NCI-H526 (cell line): ENCODE measurements around the gene CIB1.

Source experiments
- DNase-seq, 2 experiments: peaks; one replicate each; lab custom pipeline; 2025; lab: John Stamatoyannopoulos, UW

The CIB1 gene

GRCh38 chr15:90214553-90215196, 19.1 kb downstream of the CIB1 start:
- no peak for DNase-seq

GRCh38 chr15:90213818-90214204, 19.9 kb downstream of the CIB1 start:
- DNase-seq: no peak

GRCh38 chr15:90213122-90213817, 20.5 kb downstream of the CIB1 start:
- DNase-seq: no peak

GRCh38 chr15:90212221-90213098, 21.3 kb downstream of the CIB1 start:
- no peak for DNase-seq

GRCh38 chr15:90211440-90212143, 22.1 kb downstream of the CIB1 start:
- no peak for DNase-seq

- no peak for DNase-seq
These were observed 22.7 kb downstream of the CIB1 start for GRCh38 chr15:90211009-90211408.

- no peak for DNase-seq
These were observed 23.1 kb downstream of the CIB1 start for GRCh38 chr15:90210593-90210992.

- DNase-seq: no peak
These were observed 24.1 kb downstream of the CIB1 start for GRCh38 chr15:90209591-90209990.

GRCh38 chr15:90208356-90208755, 25.4 kb downstream of the CIB1 start:
- no peak for DNase-seq

GRCh38 chr15:90207252-90207651, 26.5 kb downstream of the CIB1 start:
- DNase-seq: no peak

GRCh38 chr15:90205886-90206285, 27.9 kb downstream of the CIB1 start:
- no peak for DNase-seq

GRCh38 chr15:90205050-90205848, 28.5 kb downstream of the CIB1 start:
- DNase-seq: peak; percentile 5 to 36

GRCh38 chr15:90203922-90204321, 29.8 kb downstream of the CIB1 start:
- peak in 1 of 2 experiments; percentile 21 for DNase-seq

- DNase-seq: no peak
These were observed 30.3 kb downstream of the CIB1 start for GRCh38 chr15:90203473-90203872.

GRCh38 chr15:90202929-90203328, 30.8 kb downstream of the CIB1 start:
- no peak for DNase-seq

- peak in 1 of 2 experiments; percentile 36 for DNase-seq
These were observed 31.8 kb downstream of the CIB1 start for GRCh38 chr15:90201944-90202375.

GRCh38 chr15:90201130-90201943, 32.4 kb downstream of the CIB1 start, which contains the start of gene SEMA4B:
TSS of gene SEMA4B (plus strand) at chr15:90201330. CDS start at chr15:90201579, 249 bp downstream.
- peak; percentile 21 to 90 for DNase-seq

- DNase-seq: peak in 1 of 2 experiments; percentile 27
These were observed 33.1 kb downstream of the CIB1 start for GRCh38 chr15:90200534-90201129.

GRCh38 chr15:90194655-90195054, 39.1 kb downstream of the CIB1 start:
- DNase-seq: no peak
